NCI-H2081 treated with DMSO at 0.1 percent for 48 hours (cell line): ENCODE measurements around the gene C2orf81.
"Not testable (repeated sequence)": the region's sequence is repeated elsewhere in the genome, so short reads cannot be mapped to it uniquely, and the experiment has no call there.

Experiments
- DNase-seq: peaks from one replicate; lab custom pipeline; 2025; lab: John Stamatoyannopoulos, UW

Gene C2orf81

GRCh38 chr2:74442483-74443297 is 21.3 kb upstream of the C2orf81 start:
- not testable (repeated sequence) for DNase-seq

DNA sequence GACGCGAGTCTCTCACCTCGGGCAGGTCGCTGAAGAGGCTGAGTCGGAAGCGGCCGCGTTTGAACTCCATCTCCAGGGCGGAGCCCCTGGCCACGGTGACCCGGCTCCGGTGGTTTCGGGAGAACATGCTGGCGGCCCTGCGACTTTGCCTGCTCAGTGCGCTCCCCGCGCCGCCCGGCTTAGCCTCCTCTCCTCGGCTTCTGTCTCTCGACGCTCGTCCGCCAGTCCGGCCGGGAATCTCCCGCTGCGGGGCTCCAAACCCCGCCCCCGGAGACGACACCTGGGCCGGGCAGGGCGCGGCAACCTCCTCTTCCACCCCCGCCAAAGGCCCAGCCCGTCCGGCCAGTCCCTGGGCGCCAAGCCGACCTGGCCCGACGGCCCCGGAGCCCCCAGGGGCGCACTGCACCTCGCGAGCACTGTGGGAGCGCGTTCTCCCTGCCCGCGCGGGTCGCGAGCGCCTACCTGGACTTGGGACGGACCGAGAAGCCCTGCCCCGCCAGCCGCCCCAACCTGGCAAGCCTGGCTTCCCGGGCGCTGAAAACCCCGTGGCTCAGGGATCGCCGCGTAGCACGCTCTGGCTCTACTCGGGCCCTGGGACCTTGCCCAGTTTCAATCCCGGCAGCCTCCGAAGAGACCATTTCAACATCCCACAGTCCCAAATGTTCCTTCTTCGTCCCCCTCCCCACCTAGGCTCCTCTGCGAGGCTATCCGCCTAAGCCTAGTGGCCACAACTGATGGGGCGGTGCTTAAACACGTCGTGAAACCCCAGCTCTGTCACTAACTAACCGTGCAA is 20.5 kb upstream of the C2orf81 start, which contains the start of gene RTKN:
Gene RTKN (minus strand): TSS at position 248 of the 793 bp plus-strand sequence. CDS start 121 bp downstream, at position 127.
- no peak for DNase-seq

DNA sequence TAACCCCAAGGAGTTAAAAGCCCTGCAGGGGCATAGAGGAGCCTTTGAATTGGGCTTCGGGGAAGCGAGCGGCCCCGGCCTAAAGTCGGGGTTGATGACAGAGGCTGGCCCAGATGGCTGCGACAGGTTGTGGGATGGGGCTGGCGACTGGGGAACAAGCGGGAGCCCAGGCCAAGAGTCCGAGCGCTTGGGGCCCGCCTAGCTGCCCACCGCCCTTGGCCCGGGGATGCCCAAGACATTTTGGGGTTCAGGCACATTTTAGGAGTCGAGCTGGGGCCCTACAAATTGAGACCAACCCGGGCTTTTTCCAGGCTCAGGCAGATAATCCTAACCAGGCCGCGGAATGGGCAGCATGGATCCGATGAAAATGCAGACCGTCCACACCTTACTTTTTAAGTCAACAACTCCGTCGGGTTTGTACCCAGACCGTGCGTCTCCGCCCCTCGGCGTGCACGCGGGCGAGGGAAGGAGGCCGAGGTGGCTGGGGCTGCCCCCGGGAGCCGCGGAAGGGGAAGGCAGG is 19.8 kb upstream of the C2orf81 start:
- DNase-seq = no peak

DNA sequence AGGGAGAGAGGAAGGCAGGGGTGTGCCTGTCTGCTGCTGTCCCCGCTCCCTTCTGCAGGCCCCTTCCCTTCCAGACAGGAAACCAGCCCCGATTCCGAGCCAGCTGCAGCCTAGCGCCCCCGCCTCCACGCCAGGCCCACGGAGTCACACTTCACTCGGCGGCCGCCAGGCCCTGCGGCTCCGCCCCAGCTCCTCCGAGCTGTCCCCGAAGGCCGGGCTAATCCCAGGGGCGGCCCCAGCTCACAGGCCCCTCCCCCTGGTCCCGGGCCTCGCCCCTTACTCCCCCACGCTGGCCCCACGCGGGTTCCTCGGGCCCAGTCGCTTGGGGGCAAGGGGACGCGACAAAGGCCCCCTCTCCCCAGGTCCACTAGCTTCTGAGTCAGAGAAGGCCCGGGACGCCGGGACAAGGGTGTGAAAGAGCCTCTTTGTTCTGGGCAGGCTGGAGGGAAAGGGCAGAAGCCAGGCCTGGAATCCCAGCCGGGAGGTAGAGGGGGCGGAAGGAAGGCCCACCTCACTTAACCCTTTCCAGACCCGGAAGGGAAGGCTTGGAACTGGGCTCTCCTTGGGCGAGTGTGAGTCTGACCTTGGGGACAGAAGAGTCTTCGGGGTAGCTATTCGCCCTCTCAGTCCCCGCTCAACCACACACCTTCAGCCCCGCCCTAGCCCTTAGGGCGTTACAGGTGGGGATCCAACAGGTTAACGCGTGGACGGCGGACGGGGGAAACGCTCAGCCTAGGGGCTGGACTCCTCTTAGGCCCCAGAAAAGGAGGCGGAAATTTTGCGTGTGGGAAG is 19.2 kb upstream of the C2orf81 start:
- DNase-seq = no peak

DNA sequence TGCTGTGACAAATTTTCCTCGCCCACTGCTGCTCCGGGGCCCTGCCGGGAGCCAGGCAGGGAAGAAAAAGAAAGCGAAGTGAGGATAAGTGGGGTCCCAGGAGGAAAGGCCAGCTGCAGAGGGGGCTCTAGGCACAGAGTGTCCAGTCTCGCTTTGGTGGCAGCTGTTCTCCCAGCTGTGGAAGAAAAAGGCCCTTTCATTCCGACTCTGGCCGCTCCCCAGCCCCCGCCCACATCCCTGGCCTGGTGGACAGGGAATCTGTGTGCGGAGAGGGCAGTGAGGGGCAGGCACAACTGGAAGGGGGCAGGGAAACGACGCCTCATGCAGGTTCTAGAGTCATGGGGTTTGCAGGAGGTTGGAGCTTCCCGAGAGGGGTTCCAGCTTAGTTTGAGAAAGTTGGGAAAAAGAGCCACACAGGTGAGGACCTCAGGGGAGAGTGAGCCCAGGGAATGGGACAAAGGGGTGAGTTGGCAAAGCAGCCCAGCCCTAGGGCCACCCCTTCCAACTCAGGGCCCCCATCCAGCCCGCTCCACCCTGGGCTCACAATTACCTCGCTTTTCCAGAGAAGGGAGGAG is 18.5 kb upstream of the C2orf81 start:
- no peak for DNase-seq

GRCh38 chr2:74439373-74439772 is 18.0 kb upstream of the C2orf81 start:
- no peak for DNase-seq

DNA sequence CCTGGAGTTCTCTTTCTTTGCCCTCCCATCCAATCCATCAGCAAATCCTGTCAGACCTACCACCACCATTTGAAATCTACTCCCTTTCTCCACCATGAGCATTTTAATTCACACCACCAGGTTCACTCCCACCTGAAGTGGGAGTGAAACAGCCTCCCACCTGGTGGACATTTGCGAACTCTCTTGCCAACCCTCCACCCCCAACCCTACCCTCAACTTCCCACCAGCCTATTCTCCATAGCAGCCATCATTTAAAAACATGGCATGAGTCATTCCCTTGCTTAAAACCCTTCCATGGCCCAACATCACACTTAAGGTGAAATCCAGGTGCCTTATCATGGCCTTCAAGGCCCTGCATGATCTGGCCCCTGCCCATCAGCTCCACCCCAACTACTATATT is 16.8 kb upstream of the C2orf81 start:
- DNase-seq = no peak

DNA sequence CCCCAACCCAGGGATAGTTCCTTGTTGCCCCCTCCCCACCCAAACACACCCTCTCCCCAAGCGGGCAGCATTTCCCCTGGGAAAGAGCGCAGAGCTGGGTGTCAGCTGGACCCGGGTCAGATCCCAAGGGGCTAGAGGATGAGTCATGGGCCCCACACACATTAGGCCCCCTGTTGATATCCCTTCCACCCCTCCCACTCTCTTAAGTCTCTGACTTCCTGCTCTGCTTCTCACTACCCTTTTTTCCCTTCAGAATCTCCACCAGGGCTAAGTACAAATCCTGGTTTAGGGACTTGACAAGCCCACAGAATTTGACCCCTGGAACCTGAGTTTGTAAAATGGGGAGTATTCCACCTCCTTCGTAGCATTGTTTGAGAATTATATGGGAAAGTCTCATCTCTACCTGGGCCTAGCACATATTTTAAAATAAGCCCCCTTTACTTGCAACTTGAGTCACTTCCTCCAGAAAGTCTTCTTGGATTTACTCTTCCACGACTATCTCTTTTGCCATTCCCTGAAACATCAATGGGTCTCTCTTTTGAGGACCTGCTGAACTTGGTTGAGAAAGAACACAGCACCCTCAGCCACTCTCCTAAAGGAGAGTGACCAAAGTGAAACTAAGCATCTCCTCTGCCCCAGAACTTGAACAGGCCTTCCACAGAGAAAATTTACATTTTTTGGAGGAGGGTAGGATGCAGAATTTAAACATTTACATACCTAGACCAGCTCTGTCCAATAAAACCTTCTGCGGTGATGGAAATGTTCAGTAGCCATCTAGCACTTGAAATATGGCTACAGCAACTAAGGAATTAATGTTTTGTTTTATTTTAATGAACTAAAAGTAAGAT is 15.7 kb upstream of the C2orf81 start:
- no peak for DNase-seq

DNA sequence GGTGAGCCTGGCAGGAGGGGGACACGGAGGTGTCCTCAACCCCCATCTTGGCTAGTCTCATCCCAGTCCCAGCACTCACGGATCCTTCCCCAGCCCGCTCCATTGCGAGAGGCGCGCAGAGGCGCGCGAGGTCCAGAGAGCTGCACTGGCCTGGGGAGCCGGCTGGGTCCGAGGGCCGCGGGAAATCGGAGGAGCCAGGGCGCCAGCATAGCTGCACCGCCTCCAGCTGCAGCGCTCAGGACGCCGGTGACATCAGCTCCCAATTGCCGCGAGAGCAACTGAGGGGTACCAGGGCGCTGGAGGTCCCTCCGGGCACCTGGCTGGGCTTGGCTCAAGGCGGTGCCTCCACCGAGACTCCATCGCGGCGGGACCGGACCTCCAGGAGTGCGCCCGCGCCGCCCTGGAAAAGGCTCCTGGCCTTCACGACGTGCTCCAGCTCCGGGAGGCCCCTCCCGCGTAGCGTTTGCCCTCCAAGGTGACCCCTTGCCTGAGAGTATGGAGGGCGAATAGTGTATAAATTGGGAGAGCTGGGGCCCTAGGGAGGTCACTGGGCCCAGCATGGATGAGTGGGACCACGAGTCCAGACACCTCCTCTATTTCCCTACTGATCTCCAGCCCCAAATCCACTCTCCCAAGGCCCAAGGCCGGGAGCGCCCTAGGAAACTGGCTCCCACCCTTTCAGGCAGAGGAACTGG is 14.8 kb upstream of the C2orf81 start:
- DNase-seq = no peak

DNA sequence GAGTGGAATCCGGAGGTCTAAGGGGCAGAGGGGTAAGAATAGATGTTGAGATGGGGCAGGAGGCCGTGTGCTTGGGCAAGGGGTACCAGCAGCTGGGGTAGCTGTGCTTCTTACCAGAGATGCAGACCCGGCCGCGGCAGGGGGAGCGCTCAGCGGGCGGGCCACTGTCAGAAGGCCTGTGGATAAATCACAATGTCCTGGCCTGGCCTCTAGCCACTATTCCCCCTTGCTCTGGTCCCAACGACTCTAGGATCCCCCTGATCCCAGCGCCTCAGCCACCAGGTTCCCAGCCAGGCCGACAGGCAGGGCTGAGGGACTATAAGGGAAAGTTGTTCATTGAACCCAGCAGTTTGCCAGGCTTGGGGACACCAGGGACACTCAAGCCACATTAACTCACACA is 9.1 kb upstream of the C2orf81 start:
- DNase-seq = no peak

DNA sequence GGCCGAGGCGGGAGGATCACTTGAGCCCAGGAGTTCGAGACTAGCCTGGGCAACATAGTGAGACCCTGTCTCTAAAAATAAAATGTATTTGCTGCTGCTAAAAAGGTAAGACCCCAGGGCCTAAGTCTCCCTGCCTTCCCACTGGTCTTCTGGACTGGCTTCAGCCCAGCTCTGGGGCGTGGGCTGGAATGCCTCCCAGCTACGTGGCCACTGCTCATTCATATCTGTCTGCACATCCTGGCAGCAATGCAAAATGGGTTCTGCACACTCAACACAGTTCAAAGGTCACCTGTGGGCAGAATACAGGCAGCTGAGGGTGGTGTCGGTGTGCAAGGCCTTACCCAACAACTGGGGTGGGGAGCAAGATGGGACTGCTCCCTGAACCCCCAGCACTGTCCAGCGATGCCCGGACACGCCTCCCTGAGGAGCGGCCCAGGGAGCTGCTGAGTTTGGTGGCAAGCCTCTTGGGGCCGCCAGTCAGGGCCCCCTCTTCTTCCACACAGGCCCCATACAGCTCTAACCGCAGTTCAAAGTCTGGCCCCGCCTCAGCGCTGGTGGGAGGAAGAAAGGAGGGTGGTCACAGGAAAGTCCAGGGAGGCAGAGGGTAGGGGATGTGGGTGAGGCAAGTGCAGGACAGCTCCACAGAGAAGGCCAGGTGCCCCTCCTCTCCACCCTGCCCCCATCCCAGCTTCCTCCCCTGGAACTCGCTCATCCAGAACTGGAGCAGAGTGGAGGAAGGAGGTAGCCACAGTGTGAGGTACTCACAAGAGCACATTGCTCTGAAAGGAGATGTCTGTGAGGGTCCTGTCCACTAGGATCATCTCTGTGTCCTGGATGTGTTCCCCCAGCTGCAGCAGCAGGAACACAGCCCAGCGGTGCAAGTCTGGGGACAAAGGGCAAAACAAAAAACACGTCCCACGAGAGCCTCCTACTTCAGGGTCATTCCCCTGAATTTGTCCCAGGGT is 8.3 kb upstream of the C2orf81 start:
- no peak for DNase-seq

GRCh38 chr2:74428675-74429074 is 7.3 kb upstream of the C2orf81 start:
- DNase-seq = no peak

GRCh38 chr2:74427551-74427950 is 6.1 kb upstream of the C2orf81 start:
- no peak for DNase-seq

- DNase-seq = no peak
Measured at GRCh38 chr2:74426181-74426758, 4.9 kb upstream of the C2orf81 start.

- DNase-seq = no peak
Measured at GRCh38 chr2:74425523-74425922, 4.1 kb upstream of the C2orf81 start.

DNA sequence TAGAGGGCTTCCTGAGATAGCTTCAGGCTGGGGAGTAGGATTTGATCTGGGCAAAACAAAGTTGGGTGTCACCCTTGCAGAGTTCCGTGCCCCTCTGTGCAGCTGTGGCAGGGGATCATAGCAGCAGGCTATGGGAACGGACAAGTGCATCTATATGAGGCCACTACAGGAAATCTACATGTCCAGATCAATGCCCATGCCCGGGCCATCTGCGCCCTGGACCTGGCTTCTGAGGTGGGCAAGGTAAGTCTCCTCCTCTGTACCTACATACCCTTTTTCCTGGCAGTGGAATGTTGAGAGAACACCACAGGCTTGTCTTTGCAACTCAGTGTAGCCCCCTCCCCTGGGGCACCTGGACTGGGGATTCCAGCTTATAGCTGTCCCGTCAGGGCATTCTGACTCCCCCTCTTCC is 3.6 kb upstream of the C2orf81 start:
- no peak for DNase-seq

DNA sequence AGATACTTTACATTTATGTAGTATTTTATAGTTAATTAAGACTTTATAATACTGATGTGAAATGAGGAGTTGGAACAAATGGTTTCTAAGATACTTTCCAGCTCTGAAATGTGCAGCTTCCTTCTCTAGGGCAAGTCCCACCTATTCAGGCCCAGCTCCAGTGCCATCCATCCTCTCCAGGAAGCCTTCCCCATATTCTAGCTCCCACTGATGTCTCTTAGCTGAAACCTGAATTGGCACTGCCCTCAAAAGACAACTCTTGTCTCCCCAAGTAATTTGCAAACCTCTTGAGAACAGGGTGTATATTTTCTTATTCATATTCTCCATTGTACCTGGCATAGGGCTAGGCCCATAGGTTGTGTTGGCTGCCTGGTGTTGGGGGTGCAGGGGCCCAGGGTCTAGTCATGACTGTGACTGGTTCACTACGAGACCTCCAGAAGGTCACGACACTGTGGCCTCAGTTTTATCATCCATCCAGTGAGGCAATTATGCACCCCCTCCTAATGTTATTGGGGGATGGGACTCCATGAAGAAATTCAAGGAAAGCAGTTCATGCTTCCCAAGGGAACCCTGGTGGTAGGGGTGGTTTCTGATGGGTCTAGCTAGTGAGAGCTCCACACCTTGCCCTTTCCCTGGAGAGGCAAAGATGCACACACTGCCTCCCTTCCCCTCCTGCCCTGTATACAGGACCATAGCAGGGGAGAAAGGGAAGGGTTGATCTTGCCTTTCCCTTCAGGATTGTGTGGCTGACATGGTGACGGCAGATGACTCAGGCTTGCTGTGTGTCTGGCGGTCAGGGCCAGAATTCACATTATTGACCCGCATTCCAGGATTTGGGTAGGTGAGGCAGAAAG is 2.9 kb upstream of the C2orf81 start:
- no peak for DNase-seq
